SU-DHL-6 (cell line): ENCODE results near the gene GATC.
A peak's percentile ranks its signal among the peaks of the same experiment; 100 is the strongest.
"Not testable (repeated sequence)": the region's sequence is repeated elsewhere in the genome, so short reads cannot be mapped to it uniquely, and the experiment has no call there.

Experiments used
- H2AFZ ChIP-seq: fragments of 200-600 bp; sonication (generic); 2 replicates; pipeline ENCODE4 v1.6.1; 2014; ENCODE audit warnings: low read depth, mild to moderate bottlenecking, moderate library complexity, mixed read lengths, antibody characterized with exemption, low read length; ENCODE audit not compliant: severe bottlenecking
- H3F3A ChIP-seq: fragments of 200-600 bp; shearing (Covaris generic); 2 replicates; pipeline ENCODE4 v1.6.0; 2016; ENCODE audit warnings: antibody characterized with exemption, mild to moderate bottlenecking; ENCODE audit not compliant: insufficient read depth
- H3K27ac ChIP-seq: fragments of 200-600 bp; sonication (generic); 2 replicates; pipeline ENCODE4 v1.5.1; 2016; ENCODE audit warnings: low read depth, mild to moderate bottlenecking, low read length, moderate library complexity, mixed read lengths
- H3K27me3 ChIP-seq: fragments of 200-600 bp; sonication (generic), shearing (Covaris generic); 2 replicates; pipeline ENCODE4 v1.6.0; 2014; ENCODE audit warnings: mild to moderate bottlenecking, low read length
- H3K36me3 ChIP-seq: fragments of 200-600 bp; sonication (generic); 2 replicates; pipeline ENCODE4 v1.6.1; 2014; ENCODE audit warnings: mild to moderate bottlenecking, low read length, mixed read lengths
- H3K4me2 ChIP-seq: fragments of 300-600, 200-600 bp; shearing (Covaris generic), sonication (generic); 2 replicates; pipeline ENCODE4 v1.6.0; 2014; ENCODE audit warnings: low read length, low read depth, mild to moderate bottlenecking; ENCODE audit not compliant: poor library complexity, severe bottlenecking
- H3K4me3 ChIP-seq: fragments of 200-600 bp; sonication (generic); 2 replicates; pipeline ENCODE4 v1.5.1; 2014; ENCODE audit warnings: antibody characterized with exemption, low read length, mild to moderate bottlenecking, mixed read lengths; ENCODE audit not compliant: insufficient read depth, poor library complexity, severe bottlenecking
- H3K79me2 ChIP-seq: fragments of 200-600 bp; sonication (generic); 2 replicates; pipeline ENCODE4 v1.6.1; 2014; ENCODE audit warnings: mild to moderate bottlenecking, low read length, moderate library complexity; ENCODE audit not compliant: insufficient read depth
- H3K9ac ChIP-seq: fragments of 200-600 bp; sonication (generic); 2 replicates; pipeline ENCODE4 v1.7.0; 2014; ENCODE audit warnings: mild to moderate bottlenecking, low read length
- H3K9me2 ChIP-seq: fragments of 200-600 bp; sonication (generic); replicated peaks from 2 replicates; pipeline ENCODE4 v1.6.1; 2014; ENCODE audit warnings: low read length; ENCODE audit not compliant: insufficient read depth
- H3K9me3 ChIP-seq: fragments of 200-600 bp; sonication (generic); 2 replicates; pipeline ENCODE4 v1.6.1; 2014; ENCODE audit warnings: low read length, mixed read lengths; ENCODE audit not compliant: insufficient read depth
- H4K20me1 ChIP-seq: fragments of 200-600 bp; sonication (generic); 2 replicates; pipeline ENCODE4 v1.6.1; 2014; ENCODE audit warnings: low read depth, mild to moderate bottlenecking, antibody characterized with exemption, low read length, moderate library complexity, mixed read lengths
- CTCF ChIP-seq: fragments of 200-600 bp; sonication (generic); IDR thresholded peaks from one replicate; pipeline ENCODE4 v1.5.1; 2017; ENCODE audit warnings: antibody characterized with exemption, mild to moderate bottlenecking, low read length, moderate library complexity; ENCODE audit not compliant: insufficient read depth, poor library complexity, severe bottlenecking
- EZH2phosphoT487 ChIP-seq: fragments of 200-600 bp; sonication (generic), shearing (Covaris generic); conservative IDR thresholded peaks from 2 replicates; pipeline ENCODE4 v1.6.1; 2018; ENCODE audit warnings: mild to moderate bottlenecking, antibody characterized with exemption, low read length, moderate library complexity, mixed read lengths

GATC gene

DNA sequence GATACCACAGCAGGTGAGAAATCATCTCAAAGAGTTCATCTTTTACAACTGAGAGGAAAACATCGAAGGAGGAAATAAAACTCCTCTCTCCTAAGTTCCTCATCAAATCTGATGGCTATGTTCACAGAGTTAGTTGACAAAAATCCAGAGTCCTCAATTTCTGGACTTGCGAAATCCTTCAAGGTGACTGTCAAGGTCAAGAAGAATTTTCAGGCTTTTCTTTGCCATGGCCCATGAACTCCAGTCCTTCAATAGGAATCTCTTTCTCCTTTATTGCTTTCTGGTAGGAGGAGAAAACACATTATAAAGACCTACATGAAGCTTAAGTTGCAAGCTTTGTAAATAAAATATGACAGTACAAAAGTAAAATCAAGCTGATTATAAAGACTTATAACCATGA, 1.6 kb upstream of the GATC start:
- peaks cover 13% of the 10 kb centered on the region for H3F3A ChIP-seq
- TF ChIP-seq CTCF, result no peak
- no peak for TF ChIP-seq EZH2phosphoT487
- H3K4me2 ChIP-seq, result peak overlapping the region; percentile 78
- no peaks in the 10 kb centered on the region for H3K9me2 ChIP-seq
- H3K9me3 ChIP-seq, result no peaks in the 10 kb centered on the region
- H2AFZ ChIP-seq, result no peak overlapping the region
- H3K27ac ChIP-seq, result no peak overlapping the region
- H4K20me1 ChIP-seq, result no peaks in the 10 kb centered on the region
- H3K36me3 ChIP-seq, result no peaks in the 10 kb centered on the region
- peak overlapping the region; percentile 90; the same call in 1 of the 2 replicates for H3K9ac ChIP-seq
- no peaks in the 10 kb centered on the region for H3K27me3 ChIP-seq
- no peak overlapping the region for H3K4me3 ChIP-seq
- H3K79me2 ChIP-seq, result peaks cover 55% of the 10 kb centered on the region

GRCh38 chr12:120446844-120447178, 567 bp downstream of the GATC start:
- H3K27me3 ChIP-seq, H3K9me2 ChIP-seq, H3K9me3 ChIP-seq, H3K36me3 ChIP-seq, H4K20me1 ChIP-seq: not testable (repeated sequence)
- Histone ChIP-seq H3F3A (peaks cover 18% of the 10 kb centered on the region), H3K79me2 (peaks cover 51% of the 10 kb centered on the region), H2AFZ (peak overlapping the region; percentile 72), H3K4me2 (peak overlapping the region; percentile 78), H3K27ac (peak overlapping the region; percentile 74; the same call in 1 of the 2 replicates), H3K9ac (peak overlapping the region; percentile 90), H3K4me3 (peak overlapping the region; percentile 91)

DNA sequence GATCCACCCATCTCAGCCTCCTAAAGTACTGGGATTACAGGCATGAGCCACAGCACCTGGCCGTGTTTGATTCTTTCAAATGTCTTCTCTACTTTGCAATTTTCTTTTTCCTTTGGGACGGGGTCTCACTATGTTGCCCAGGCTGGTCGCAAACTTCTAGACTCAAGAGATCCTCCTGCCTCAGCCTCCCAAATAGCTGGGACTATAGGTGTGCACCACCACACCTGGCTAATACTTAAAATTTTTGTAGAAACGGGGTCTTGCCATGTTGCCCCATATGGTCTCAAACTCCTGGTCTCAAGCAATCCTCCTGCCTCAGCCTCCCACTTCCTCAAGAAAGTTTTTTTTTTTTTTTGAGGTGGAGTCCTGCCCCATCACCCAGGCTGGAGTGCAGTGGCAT, 1.7 kb downstream of the GATC start:
- Histone ChIP-seq H3K4me3 (peak overlapping the region; percentile 91), H3K36me3 (0 out of 2 replicates have a peak, but pooled peaks cover 4% of the 10 kb centered on the region), H2AFZ (no peak overlapping the region), H3K27ac (no peak overlapping the region), H3K9ac (peak overlapping the region; percentile 90; the same call in 1 of the 2 replicates), H3K9me2 (no peaks in the 10 kb centered on the region), H3K4me2 (peak overlapping the region; percentile 78), H3K79me2 (peaks cover 51% of the 10 kb centered on the region), H3K9me3 (no peaks in the 10 kb centered on the region), H3F3A (peaks cover 18% of the 10 kb centered on the region), H4K20me1 (no peaks in the 10 kb centered on the region), H3K27me3 (no peaks in the 10 kb centered on the region)
- TF ChIP-seq CTCF (no peak), EZH2phosphoT487 (no peak)

- not testable (repeated sequence) for H3K36me3 ChIP-seq, H3K27ac ChIP-seq, H3K9me3 ChIP-seq, H3K4me2 ChIP-seq, H3K9me2 ChIP-seq, H3K4me3 ChIP-seq, H3K27me3 ChIP-seq, H4K20me1 ChIP-seq, H3K9ac ChIP-seq, H2AFZ ChIP-seq
- H3F3A ChIP-seq, result peaks cover 23% of the 10 kb centered on the region; the same call in 1 of the 2 replicates
- H3K79me2 ChIP-seq, result peaks cover 31% of the 10 kb centered on the region
Observed at GRCh38 chr12:120452524-120452923, 6.3 kb downstream of the GATC start.
